SK-N-SH (cell line): Measurements from ENCODE around the gene ADAMTS6. TPM values are rescaled to one million over a fixed set of nuclear protein-coding genes. Genes with fewer than 3 reads are reported as not detected.

Experiments
- CTCF ChIA-PET: fragments of 300-600, 350-600 bp; formaldehyde crosslinking; extraction: SDS; loops from one replicate; lab custom pipeline; 2021; lab: Yijun Ruan, JAX
- POLR2A ChIA-PET: fragments of 350-600 bp; sonication (Branson Sonifier 250); formaldehyde crosslinking; extraction: SDS; loops from one replicate; lab custom pipeline; 2020; ENCODE audit warnings: antibody characterized with exemption, inconsistent platforms; lab: Yijun Ruan, JAX
- DNase-seq: peaks from one replicate; pipeline ENCODE4 v3.0.0; 2012
- H2AFZ ChIP-seq: fragments of 200-600 bp; sonication (generic); 2 replicates; pipeline ENCODE4 v1.8.1; 2016; ENCODE audit warnings: antibody characterized with exemption, mild to moderate bottlenecking, low read depth
- H3F3A ChIP-seq: fragments of 200-600 bp; sonication (generic); replicated peaks from 2 replicates; pipeline ENCODE3; 2016; ENCODE audit warnings: antibody characterized with exemption, mild to moderate bottlenecking; ENCODE audit not compliant: insufficient read depth
- H3K27ac ChIP-seq, 2 experiments: fragments of 200-500 bp in 1 of 2; fragments of 200-600 bp in 1 of 2; sonication (Bioruptor generic) in 1 of 2; sonication (generic), shearing (Covaris generic) in 1 of 2; 2 replicates each; pipeline versions ENCODE4 v1.5.1 to v1.6.1; 2014 to 2016; ENCODE audit warnings: low read depth in 2 of 2, inconsistent platforms in 1 of 2, low read length in 1 of 2, mild to moderate bottlenecking in 1 of 2, mixed read lengths in 1 of 2
- H3K27me3 ChIP-seq: fragments of 200-600 bp; sonication (generic), shearing (Covaris generic); 2 replicates; pipeline ENCODE4 v1.6.1; 2016; ENCODE audit warnings: mixed run types; ENCODE audit not compliant: insufficient read depth
- H3K36me3 ChIP-seq, 2 experiments: fragments of 200-500 bp in 1 of 2; fragments of 200-600 bp in 1 of 2; sonication (Bioruptor generic) in 1 of 2; sonication (generic) in 1 of 2; replicated peaks in 1 of 2; 2 replicates each; pipeline versions ENCODE3 to v1.5.1; 2014 to 2016; ENCODE audit warnings: low read length in 1 of 2, mild to moderate bottlenecking in 1 of 2; ENCODE audit not compliant: insufficient read depth in 2 of 2, control insufficient read depth in 1 of 2
- H3K4me1 ChIP-seq, 2 experiments: fragments of 200-500 bp in 1 of 2; fragments of 200-600 bp in 1 of 2; sonication (Bioruptor generic) in 1 of 2; sonication (generic), shearing (Covaris generic) in 1 of 2; 2 replicates each; pipeline versions ENCODE4 v1.5.1 to v1.6.1; 2014 to 2016; ENCODE audit warnings: low read depth in 1 of 2, low read length in 1 of 2, mixed run types in 1 of 2; ENCODE audit not compliant: insufficient read depth in 2 of 2, control insufficient read depth in 1 of 2
- H3K4me2 ChIP-seq: fragments of 200-600 bp; sonication (generic), shearing (Covaris generic); 2 replicates; pipeline ENCODE4 v1.6.1; 2017; ENCODE audit warnings: mixed run types
- H3K4me3 ChIP-seq, 2 experiments: fragments of 200-500 bp in 1 of 2; fragments of 200-600 bp in 1 of 2; sonication (Bioruptor generic) in 1 of 2; sonication (generic), shearing (Covaris generic) in 1 of 2; 2 replicates each; pipeline versions ENCODE4 v1.5.1 to v1.8.1; 2014 to 2016; ENCODE audit warnings: low read depth in 2 of 2, inconsistent platforms in 1 of 2, low read length in 1 of 2, mild to moderate bottlenecking in 1 of 2, mixed read lengths in 1 of 2, moderate library complexity in 1 of 2
- H3K79me2 ChIP-seq: fragments of 200-600 bp; sonication (generic); 2 replicates; pipeline ENCODE4 v1.8.1; 2017; ENCODE audit warnings: mild to moderate bottlenecking; ENCODE audit not compliant: insufficient read depth
- H3K9ac ChIP-seq: fragments of 200-600 bp; sonication (generic); 2 replicates; pipeline ENCODE4 v1.6.1; 2017; ENCODE audit warnings: mixed run types
- H3K9me2 ChIP-seq: fragments of 200-600 bp; sonication (generic); 2 replicates; pipeline ENCODE4 v1.6.1; 2017; ENCODE audit warnings: mixed run types
- H3K9me3 ChIP-seq: fragments of 200-600 bp; sonication (generic); 2 replicates; pipeline ENCODE4 v1.6.1; 2017; ENCODE audit warnings: mixed run types, mild to moderate bottlenecking, moderate library complexity
- H4K20me1 ChIP-seq: fragments of 200-600 bp; sonication (generic); 2 replicates; pipeline ENCODE4 v1.6.1; 2017; ENCODE audit warnings: mild to moderate bottlenecking, mixed run types; ENCODE audit not compliant: insufficient read depth
- CHD2 ChIP-seq: fragments of 150-350 bp; IDR thresholded peaks from 2 replicates; pipeline ENCODE4 v1.6.1; 2018; ENCODE audit warnings: low read length; ENCODE audit not compliant: partially characterized antibody
- ELF1 ChIP-seq: IDR thresholded peaks from 2 replicates; pipeline ENCODE4 v1.4.0; 2012
- EP300 ChIP-seq, 2 experiments: IDR thresholded peaks; 2 replicates each; pipeline versions ENCODE4 v1.4.0 to v1.6.1; 2012; ENCODE audit warnings: borderline replicate concordance in 1 of 2, low read depth in 1 of 2, low read length in 1 of 2
- FOSL2 ChIP-seq: IDR thresholded peaks from 2 replicates; pipeline ENCODE4 v1.4.0; 2012; ENCODE audit warnings: low read depth, mild to moderate bottlenecking, moderate library complexity, borderline replicate concordance
- FOXJ3 ChIP-seq: sonication (generic); formaldehyde crosslinking; IDR thresholded peaks from 2 replicates; pipeline ENCODE4 v1.5.1; 2020; ENCODE audit warnings: mild to moderate bottlenecking, missing genetic modification reagents
- JUND ChIP-seq: IDR thresholded peaks from 2 replicates; pipeline ENCODE4 v1.4.0; 2012
- MXI1 ChIP-seq: IDR thresholded peaks from 2 replicates; pipeline ENCODE4 v1.6.1; 2012; ENCODE audit warnings: mild to moderate bottlenecking, low read depth, low read length, improper control_type of control experiment
- NFIC ChIP-seq: IDR thresholded peaks from 2 replicates; pipeline ENCODE4 v1.4.0; 2012; ENCODE audit warnings: borderline replicate concordance
- POLR2AphosphoS5 ChIP-seq: IDR thresholded peaks from 2 replicates; pipeline ENCODE4 v1.6.1; 2012; ENCODE audit warnings: low read depth, low read length
- RAD21 ChIP-seq: IDR thresholded peaks from 2 replicates; pipeline ENCODE4 v1.6.1; 2012; ENCODE audit warnings: mild to moderate bottlenecking, low read length
- RCOR1 ChIP-seq: fragments of 150-350 bp; IDR thresholded peaks from 2 replicates; pipeline ENCODE4 v1.6.1; 2017; ENCODE audit warnings: antibody characterized with exemption, low read length
- RXRA ChIP-seq: IDR thresholded peaks from 2 replicates; pipeline ENCODE4 v1.4.0; 2012; ENCODE audit warnings: low read depth, mild to moderate bottlenecking, borderline replicate concordance
- SIN3A ChIP-seq: IDR thresholded peaks from 2 replicates; pipeline ENCODE4 v1.6.1; 2012; ENCODE audit warnings: low read depth, mild to moderate bottlenecking, low read length, moderate library complexity, borderline replicate concordance
- TAF1 ChIP-seq: IDR thresholded peaks from 2 replicates; pipeline ENCODE4 v1.6.1; 2012; ENCODE audit warnings: low read depth, mild to moderate bottlenecking, low read length, moderate library complexity, borderline replicate concordance
- TCF12 ChIP-seq: IDR thresholded peaks from 2 replicates; pipeline ENCODE4 v1.4.0; 2012
- TEAD4 ChIP-seq: IDR thresholded peaks from 2 replicates; pipeline ENCODE4 v1.4.0; 2012; ENCODE audit warnings: mild to moderate bottlenecking, borderline replicate concordance; ENCODE audit not compliant: insufficient read depth
- WGBS: methylation state at CpG from one replicate; pipeline ENCODE4 v1.1.6; 2017; ENCODE audit warnings: low lambda C conversion rate; 5-methylcytosine and 5-hydroxymethylcytosine counted together
- polyA plus RNA-seq, 3 experiments: library from polyadenylated mRNA; depleted of rRNA; stranded (reverse); fragments of >200 nt; gene quantifications; 2 replicates each; pipeline ENCODE4 v1.2.3, GENCODE V29; 2012
- TF ChIP-seq, protein P1 (sequence below): IDR thresholded peaks from 2 replicates; pipeline ENCODE4; 2012
- TF ChIP-seq, protein P2 (sequence below): IDR thresholded peaks from 2 replicates; pipeline ENCODE4 v1.4.0; 2012; ENCODE audit warnings: low read depth, borderline replicate concordance
- TF ChIP-seq, protein P3 (sequence below): fragments of 150-350 bp; IDR thresholded peaks from 2 replicates; pipeline ENCODE4 v1.6.1; 2017; ENCODE audit warnings: antibody characterized with exemption, low read length, low read depth, borderline replicate concordance

Gene ADAMTS6
- polyA plus RNA-seq, 1 of the 3 experiments (the other 2 are of a cell fraction) = 15.0 TPM

DNA sequence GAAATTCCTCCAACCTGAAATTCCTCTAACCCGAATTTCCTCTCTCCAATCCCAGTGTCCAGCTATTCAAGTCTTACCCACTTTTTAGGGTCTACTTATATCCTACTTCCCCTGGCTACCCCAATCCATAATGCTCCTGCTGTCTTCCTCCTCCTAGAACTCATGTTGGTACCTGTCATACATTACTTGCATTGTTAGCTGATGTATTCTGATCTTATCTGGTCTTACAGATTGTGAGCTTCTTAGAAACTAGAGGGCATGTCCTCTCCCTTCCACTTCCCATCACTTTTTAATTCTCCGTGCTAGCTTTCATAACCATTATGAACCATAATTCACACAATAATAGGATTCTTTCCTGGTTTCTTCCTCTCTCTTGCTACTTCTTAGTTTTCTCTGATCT is 376.9 kb downstream of the ADAMTS6 start:
- no peak overlapping the region for H2AFZ ChIP-seq
- WGBS = 93% methylated on average over 2 of the region's 2 CpGs
- DNase-seq = no peak
- H3K36me3 ChIP-seq = no peaks in the 10 kb centered on the region
- H3K27me3 ChIP-seq = no peaks in the 10 kb centered on the region
- no peaks in the 10 kb centered on the region; the same call in 1 of the 2 replicates for H3K79me2 ChIP-seq
- no peaks in the 10 kb centered on the region for H4K20me1 ChIP-seq
- H3K4me1 ChIP-seq = peaks cover 6 to 8% of the 10 kb centered on the region in 2 experiments; a peak in 2 of 4 replicates
- H3K4me3 ChIP-seq = no peak overlapping the region
- ChIA-PET POLR2A (no interaction called here), CTCF (no interaction called here)
- H3K27ac ChIP-seq = no peak overlapping the region
- 0 out of 2 replicates have a peak, but pooled peaks cover 4% of the 10 kb centered on the region for H3K9me3 ChIP-seq
- H3F3A ChIP-seq = no peaks in the 10 kb centered on the region
- TF ChIP-seq RCOR1 = no peak
- TF ChIP-seq ELF1 = no peak
- TF ChIP-seq JUND = no peak
- TF ChIP-seq POLR2AphosphoS5 = no peak
- no peak for TF ChIP-seq RAD21
- TF ChIP-seq FOXJ3 = no peak
- TF ChIP-seq TCF12 = no peak
- TF ChIP-seq CHD2 = no peak
- TF ChIP-seq FOSL2 = no peak
- TF ChIP-seq TEAD4 = no peak
- TF ChIP-seq, protein P1, sequence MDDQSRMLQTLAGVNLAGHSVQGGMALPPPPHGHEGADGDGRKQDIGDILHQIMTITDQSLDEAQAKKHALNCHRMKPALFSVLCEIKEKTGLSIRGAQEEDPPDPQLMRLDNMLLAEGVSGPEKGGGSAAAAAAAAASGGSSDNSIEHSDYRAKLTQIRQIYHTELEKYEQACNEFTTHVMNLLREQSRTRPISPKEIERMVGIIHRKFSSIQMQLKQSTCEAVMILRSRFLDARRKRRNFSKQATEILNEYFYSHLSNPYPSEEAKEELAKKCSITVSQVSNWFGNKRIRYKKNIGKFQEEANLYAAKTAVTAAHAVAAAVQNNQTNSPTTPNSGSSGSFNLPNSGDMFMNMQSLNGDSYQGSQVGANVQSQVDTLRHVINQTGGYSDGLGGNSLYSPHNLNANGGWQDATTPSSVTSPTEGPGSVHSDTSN = no peak
- TF ChIP-seq, protein P2, sequence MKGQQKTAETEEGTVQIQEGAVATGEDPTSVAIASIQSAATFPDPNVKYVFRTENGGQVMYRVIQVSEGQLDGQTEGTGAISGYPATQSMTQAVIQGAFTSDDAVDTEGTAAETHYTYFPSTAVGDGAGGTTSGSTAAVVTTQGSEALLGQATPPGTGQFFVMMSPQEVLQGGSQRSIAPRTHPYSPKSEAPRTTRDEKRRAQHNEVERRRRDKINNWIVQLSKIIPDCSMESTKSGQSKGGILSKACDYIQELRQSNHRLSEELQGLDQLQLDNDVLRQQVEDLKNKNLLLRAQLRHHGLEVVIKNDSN = no peak
- no peak for TF ChIP-seq RXRA
- TF ChIP-seq MXI1 = no peak
- H3K4me2 ChIP-seq = no peak overlapping the region
- no peak overlapping the region for H3K9ac ChIP-seq
- no peaks in the 10 kb centered on the region for H3K9me2 ChIP-seq

DNA sequence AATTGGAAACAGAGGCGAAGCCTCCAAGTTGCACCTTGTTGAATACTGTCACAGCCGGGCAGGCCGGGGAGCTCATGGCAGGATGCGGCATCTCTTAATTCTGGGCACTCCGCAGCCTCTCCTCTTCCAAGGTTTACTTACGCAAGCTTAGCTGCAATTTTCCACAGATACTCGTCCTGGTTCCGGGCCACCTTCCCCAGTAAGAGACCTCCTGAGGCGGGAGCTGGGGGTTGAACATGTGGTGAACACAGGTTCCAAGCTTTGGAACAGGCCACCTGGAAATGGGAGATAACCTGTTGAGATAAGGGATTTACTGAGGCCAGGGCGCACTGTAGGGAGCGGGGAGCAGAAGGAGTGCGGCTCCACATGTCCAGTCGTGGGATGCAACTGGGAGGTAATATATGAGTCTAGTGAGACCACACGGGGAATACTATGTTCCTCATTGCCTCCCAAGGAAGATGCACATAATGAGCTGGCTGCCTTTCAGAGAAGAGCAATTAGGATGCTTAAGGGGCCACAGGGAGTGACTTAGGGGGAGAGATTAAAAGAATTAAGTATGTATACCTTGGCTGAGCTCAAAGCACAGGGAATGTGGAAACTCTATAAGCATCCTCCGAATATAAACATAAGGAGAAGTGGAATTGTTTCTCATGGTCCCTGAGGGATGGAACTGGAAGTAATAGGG is 377.8 kb downstream of the ADAMTS6 start:
- H3K27ac ChIP-seq = no peak overlapping the region; a peak in 1 of 4 replicates
- H3K9ac ChIP-seq = no peak overlapping the region
- WGBS = 96% methylated on average over 15 of the region's 15 CpGs
- H3K4me3 ChIP-seq = no peak overlapping the region
- TF ChIP-seq SIN3A = no peak
- no peak for TF ChIP-seq TCF12
- TF ChIP-seq RAD21 = no peak
- TF ChIP-seq MXI1 = no peak
- TF ChIP-seq EP300 (IDR thresholded peaks at IDR 0.05; ENCODE audit: borderline replicate concordance in 1 of 2, low read depth in 1 of 2, low read length in 1 of 2) = no peak
- TF ChIP-seq, protein P3, sequence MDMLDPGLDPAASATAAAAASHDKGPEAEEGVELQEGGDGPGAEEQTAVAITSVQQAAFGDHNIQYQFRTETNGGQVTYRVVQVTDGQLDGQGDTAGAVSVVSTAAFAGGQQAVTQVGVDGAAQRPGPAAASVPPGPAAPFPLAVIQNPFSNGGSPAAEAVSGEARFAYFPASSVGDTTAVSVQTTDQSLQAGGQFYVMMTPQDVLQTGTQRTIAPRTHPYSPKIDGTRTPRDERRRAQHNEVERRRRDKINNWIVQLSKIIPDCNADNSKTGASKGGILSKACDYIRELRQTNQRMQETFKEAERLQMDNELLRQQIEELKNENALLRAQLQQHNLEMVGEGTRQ = no peak
- no peak for TF ChIP-seq FOSL2
- no peak for TF ChIP-seq NFIC
- TF ChIP-seq, protein P1 = no peak
- no peak for TF ChIP-seq CHD2
- TF ChIP-seq ELF1 = no peak
- no peak for TF ChIP-seq TAF1
- no peaks in the 10 kb centered on the region for H3K27me3 ChIP-seq
- H3F3A ChIP-seq = no peaks in the 10 kb centered on the region
- peaks cover 6 to 8% of the 10 kb centered on the region in 2 experiments; a peak in 2 of 4 replicates for H3K4me1 ChIP-seq
- no peaks in the 10 kb centered on the region for H3K36me3 ChIP-seq
- CTCF ChIA-PET = interaction anchor here (0.9 to 2.5 kb wide), 6 partner anchors 17 to 379 kb away, joined by 3 to 11 read pairs (median 4); no protein-coding TSS in a partner anchor
- H3K9me2 ChIP-seq = no peaks in the 10 kb centered on the region
- H3K4me2 ChIP-seq = no peak overlapping the region
- POLR2A ChIA-PET = interaction anchor here (1.1 kb wide), 1 partner anchor 69 kb away, joined by 4 read pairs; no protein-coding TSS in a partner anchor
- H3K9me3 ChIP-seq = no peaks in the 10 kb centered on the region
- DNase-seq = no peak
- H2AFZ ChIP-seq = peak overlapping the region; percentile 25; the same call in 1 of the 2 replicates
- H4K20me1 ChIP-seq = no peaks in the 10 kb centered on the region
- no peaks in the 10 kb centered on the region for H3K79me2 ChIP-seq
